EL (cell line): Measurements from ENCODE around the gene IAH1.

Experiments
- DNase-seq: peaks from one replicate; pipeline ENCODE4 v3.0.0-alpha.2; 2016

Gene IAH1

GRCh38 chr2:9474361-9475057 is at the start of gene IAH1:
Gene IAH1, plus strand, starts transcription at chr2:9474551. Its CDS starts 16 bp downstream, at chr2:9474567.
- peak; percentile 58 for DNase-seq

GRCh38 chr2:9428965-9429577 is 45.3 kb upstream of the IAH1 start:
- DNase-seq, result peak; percentile 37

GRCh38 chr2:9430316-9431293 is 43.7 kb upstream of the IAH1 start:
- DNase-seq, result peak; percentile 20

- DNase-seq, result no peak
These were observed 39.9 kb upstream of the IAH1 start for GRCh38 chr2:9434489-9434888.

GRCh38 chr2:9439536-9439935 is 34.8 kb upstream of the IAH1 start:
- DNase-seq, result peak; percentile 43

GRCh38 chr2:9440058-9440727 is 34.2 kb upstream of the IAH1 start:
- DNase-seq, result peak; percentile 68

- no peak for DNase-seq
These were observed 32.8 kb upstream of the IAH1 start for GRCh38 chr2:9441556-9441955.

GRCh38 chr2:9443526-9443925 is 30.8 kb upstream of the IAH1 start:
- DNase-seq, result no peak

GRCh38 chr2:9445089-9445488 is 29.3 kb upstream of the IAH1 start:
- DNase-seq, result no peak

GRCh38 chr2:9451231-9451630 is 23.1 kb upstream of the IAH1 start:
- no peak for DNase-seq

GRCh38 chr2:9460441-9461017 is 13.8 kb upstream of the IAH1 start:
- DNase-seq, result no peak

GRCh38 chr2:9461079-9461478 is 13.3 kb upstream of the IAH1 start:
- no peak for DNase-seq

- no peak for DNase-seq
These were observed 12.0 kb upstream of the IAH1 start for GRCh38 chr2:9462313-9462712.

- DNase-seq, result no peak
These were observed 11.3 kb upstream of the IAH1 start for GRCh38 chr2:9462886-9463697.

GRCh38 chr2:9463698-9464034 is 10.7 kb upstream of the IAH1 start:
- DNase-seq, result peak; percentile 31

- DNase-seq, result no peak
These were observed 9.2 kb upstream of the IAH1 start for GRCh38 chr2:9465170-9465569.

GRCh38 chr2:9466147-9466683 is 8.1 kb upstream of the IAH1 start:
- DNase-seq, result no peak

- no peak for DNase-seq
These were observed 6.7 kb upstream of the IAH1 start for GRCh38 chr2:9467687-9468086.

GRCh38 chr2:9471206-9471605 is 3.1 kb upstream of the IAH1 start:
- no peak for DNase-seq

GRCh38 chr2:9472511-9472910 is 1.8 kb upstream of the IAH1 start:
- DNase-seq, result no peak

- no peak for DNase-seq
These were observed 905 bp upstream of the IAH1 start for GRCh38 chr2:9473308-9473984.
